NCI-H82 treated with DMSO at 0.1 percent for 48 hours (cell line): Measurements from ENCODE around the gene PRKN.

Source experiments
- DNase-seq: peaks from one replicate; lab custom pipeline; 2025; ENCODE audit not compliant: unreplicated experiment; lab: John Stamatoyannopoulos, UW

PRKN gene

DNA sequence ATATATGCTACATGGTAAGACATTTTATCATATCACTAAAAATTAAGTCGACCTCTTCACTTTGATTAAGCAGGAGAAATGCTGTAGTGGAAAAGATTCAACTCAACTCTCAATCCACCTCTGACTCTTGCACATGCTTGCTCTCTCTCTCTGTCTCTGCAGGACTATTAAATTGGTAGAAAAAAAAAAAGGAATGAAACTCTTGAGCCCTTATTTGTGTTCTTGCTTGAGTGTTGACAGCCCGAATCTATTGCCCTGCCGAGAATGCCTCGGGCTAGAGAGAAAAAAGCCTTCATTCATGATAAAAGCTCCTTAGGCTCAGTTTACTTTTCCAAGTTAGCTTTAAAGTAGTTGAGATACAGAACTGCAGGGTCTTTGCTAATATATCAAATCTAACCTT lies 722.2 kb downstream of the PRKN start:
- DNase-seq, result no peak

DNA sequence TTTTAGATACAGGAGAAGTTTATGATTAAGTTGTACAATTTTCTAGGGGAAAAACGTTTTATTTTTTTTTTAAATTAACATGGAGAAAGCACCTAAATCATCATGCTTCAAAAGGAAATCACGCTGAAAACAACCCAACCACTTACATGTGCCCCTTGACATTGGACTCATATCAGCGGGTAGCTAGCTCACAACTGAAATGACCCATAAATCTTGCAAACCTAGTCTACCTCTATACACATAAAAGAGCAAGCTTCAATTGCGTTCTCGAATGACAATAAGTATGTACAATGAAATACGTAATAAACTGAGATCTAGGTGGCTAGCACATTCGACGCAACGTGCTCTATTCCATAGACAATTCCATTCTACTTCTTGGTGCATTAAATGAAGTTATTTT lies 730.8 kb downstream of the PRKN start:
- DNase-seq, result no peak

GRCh38 chr6:161985876-161986423 lies 741.6 kb downstream of the PRKN start:
- no peak for DNase-seq

DNA sequence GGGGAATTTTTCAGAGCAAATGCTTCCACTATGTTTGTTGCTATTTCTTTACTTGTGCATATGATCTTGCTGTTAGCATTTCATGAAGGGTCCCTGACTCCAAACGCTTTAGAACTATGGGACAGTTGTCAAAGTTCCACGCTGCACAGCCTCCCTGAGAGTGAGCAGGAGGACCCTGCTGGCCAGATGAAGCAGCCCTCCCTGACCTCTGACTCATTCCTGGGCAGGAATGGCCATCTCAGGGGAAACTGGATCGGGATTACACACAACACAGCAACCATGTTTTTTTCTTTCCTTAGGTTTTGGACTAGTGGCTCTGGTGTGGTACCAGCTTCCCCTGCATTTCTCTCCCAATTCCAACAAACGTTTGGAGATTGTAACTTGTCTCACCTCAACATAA lies 742.9 kb downstream of the PRKN start:
- DNase-seq, result no peak

- no peak for DNase-seq
Observed at GRCh38 chr6:161976553-161976952, 751.0 kb downstream of the PRKN start.

DNA sequence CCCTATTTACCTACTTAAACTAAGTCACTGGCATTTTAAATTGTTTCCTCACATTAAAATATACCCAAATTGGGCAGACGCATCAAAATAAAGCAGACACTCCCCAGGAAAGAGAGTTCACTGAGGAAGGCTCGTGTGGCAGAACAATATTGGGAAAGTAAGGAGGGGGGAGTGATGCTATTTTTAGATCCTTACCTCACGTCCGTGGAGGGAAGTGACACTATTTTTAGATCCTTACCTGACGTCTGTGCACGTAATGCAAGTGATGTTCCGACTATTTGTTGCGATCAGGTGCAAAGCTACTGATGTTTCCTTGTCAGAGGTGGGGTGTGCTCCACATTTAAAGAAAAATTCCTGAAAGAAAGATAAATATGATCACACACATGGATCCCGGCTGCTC lies 754.5 kb downstream of the PRKN start:
- DNase-seq, result no peak

DNA sequence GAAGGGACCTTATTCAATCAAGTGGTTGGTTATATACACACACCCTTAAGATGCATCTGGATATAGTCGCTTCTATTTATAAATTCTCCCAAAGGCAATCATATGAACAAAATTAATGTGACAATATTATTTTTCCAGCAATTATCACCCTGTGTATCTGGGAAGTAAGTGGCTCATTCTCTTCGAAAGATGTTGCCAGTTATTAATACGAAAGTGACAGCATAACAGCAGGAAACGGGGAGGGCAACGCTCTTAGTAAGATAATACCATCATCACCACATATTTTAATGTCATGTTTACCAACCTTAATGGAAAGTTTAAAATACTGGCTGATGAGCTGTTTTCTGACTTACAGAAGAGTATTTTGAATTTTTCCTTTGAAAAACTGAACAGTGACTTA lies 756.5 kb downstream of the PRKN start:
- DNase-seq, result no peak

- no peak for DNase-seq
Observed at GRCh38 chr6:161963634-161964234, 763.8 kb downstream of the PRKN start.

- DNase-seq, result no peak
Observed at GRCh38 chr6:161963181-161963580, 764.4 kb downstream of the PRKN start.

GRCh38 chr6:161961796-161962195 lies 765.8 kb downstream of the PRKN start:
- no peak for DNase-seq

DNA sequence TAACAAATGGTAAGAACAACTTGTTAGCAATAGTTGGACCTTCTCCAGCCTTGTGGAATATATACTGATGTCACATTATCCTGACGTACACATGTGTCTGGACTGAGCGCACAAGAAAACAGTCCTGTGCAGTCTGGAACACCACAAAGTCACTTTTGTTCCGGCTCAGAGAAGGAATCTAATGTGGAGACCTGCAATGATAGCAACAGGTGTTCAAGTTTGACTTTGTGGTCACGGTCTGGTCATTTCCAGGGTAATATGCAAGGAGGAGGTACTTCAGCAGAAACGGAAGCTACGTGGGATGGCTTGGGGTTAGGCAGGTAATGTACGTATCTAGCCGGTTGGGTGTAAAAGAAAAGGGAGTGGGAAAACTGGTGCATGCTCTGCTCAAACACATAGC lies 766.5 kb downstream of the PRKN start:
- DNase-seq, result no peak

GRCh38 chr6:161959072-161959471 lies 768.5 kb downstream of the PRKN start:
- DNase-seq, result no peak

DNA sequence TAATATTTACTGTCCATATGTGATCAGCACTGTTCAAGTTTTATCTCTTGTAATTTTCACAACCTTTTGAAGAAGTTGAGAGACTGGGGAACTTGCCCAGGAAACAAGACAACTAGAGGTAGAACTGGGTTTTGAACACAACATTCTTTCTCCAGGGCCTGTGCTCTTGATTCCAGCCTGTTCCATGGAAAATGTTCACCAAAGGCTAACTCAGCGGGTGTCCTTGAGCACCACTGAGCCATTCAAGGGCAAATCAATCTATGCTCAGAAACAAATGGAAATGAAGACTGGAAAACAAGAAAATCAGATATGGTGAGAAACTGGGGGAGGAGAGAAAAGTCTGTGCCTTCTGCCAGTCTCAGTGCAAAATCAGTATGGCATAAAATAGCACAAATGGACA lies 771.5 kb downstream of the PRKN start:
- no peak for DNase-seq

GRCh38 chr6:161954699-161955276 lies 772.8 kb downstream of the PRKN start:
- no peak for DNase-seq

DNA sequence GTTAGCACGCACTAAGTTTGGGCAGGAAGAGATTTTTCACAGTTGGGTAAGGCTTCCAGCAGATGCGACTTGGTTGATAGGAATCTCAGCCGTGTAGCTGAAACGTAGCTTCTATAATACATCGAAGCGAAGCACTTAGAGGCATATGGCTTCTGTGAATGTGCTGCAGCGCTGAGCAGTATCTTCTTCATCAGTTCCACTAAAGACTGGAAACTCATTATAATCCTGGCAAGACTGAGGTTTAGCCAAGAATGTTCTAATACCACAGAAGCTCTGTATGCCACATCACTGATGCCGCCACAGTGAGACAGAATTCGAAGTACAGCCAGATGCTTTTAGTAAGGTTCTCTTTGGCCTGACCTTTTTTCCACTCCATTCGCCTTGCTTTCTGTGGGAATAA lies 773.5 kb downstream of the PRKN start:
- DNase-seq, result no peak

GRCh38 chr6:161951126-161951525 lies 776.4 kb downstream of the PRKN start:
- no peak for DNase-seq

- no peak for DNase-seq
Observed at GRCh38 chr6:161949531-161949930, 778.0 kb downstream of the PRKN start.

DNA sequence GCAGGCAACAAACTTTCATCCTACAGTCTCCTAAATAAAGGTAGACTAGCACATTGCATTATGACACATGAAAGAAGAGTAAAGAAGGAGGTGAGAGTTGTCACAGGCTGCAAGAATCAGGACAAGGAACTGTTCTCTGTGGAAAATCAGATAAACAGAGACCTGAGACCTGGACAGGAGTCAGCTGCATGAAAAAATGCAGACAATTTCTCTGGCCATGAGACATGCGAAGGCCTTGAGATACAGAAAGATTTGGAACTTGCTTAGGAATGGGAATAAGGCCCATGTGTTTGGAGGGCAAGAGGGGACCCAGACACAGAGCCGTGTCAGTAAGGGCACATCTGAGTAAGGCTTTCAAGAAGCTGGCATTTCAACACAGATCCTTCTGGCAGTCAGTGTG lies 779.1 kb downstream of the PRKN start:
- DNase-seq, result no peak

GRCh38 chr6:161947371-161947770 lies 780.2 kb downstream of the PRKN start:
- DNase-seq, result no peak

DNA sequence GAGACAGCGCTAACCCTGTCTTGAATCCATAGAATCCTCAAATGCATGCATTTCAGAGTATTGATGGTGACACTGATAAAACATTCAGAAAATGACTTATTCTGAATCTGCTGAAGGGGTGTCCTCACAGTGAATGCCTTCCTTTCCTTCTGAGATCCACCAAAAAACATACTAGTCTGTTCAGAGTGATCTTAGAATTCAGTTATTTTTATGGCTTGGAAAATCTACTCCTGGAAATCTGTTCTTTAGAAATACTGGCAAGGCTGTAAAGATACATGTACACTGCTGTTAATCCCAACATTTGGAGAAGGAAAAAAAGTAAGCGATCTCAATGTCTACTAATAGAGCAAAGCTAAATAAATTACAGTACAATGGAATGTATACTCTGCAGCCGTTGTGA lies 781.1 kb downstream of the PRKN start:
- DNase-seq, result no peak

DNA sequence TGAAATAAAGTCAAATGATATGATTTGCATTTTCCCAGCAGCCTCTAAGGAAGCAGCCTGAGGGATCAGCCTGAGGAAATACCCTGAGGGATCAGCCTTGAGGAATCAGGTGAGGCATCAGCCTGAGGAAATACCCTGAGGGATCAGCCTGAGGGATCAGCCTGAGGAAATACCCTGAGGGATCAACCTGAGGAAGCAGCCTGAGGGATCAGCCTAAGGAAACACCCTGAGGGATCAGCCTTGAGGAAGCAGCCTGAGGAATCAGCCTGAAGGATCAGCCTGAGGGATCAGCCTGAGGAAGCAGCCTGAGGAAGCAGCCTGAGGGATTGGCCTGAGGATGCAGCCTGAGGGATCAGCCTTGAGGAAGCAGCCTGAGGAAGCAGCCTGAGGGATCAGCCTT lies 784.0 kb downstream of the PRKN start:
- no peak for DNase-seq

DNA sequence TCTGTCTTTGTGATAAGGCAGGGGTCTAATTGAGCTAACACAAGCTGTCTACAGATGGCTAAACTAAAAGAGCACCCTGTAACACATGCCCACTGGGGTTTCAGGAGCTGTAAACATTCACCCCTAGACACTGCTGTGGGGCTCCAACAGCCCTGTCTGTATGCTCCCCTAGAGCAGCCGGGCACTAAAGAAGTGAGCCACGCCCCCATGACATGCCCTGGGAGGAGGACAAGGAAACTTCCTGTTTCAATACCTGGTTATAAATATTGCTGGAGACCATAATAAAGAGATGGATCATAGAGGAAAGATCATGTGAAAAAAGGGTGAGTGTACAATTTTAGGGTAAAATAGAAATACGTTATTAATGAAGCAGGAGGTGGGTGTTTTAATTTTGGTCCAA lies 786.0 kb downstream of the PRKN start:
- no peak for DNase-seq

GRCh38 chr6:161940519-161940918 lies 787.0 kb downstream of the PRKN start:
- DNase-seq, result no peak
